ENCODE data around the gene HDAC9.

DNA sequence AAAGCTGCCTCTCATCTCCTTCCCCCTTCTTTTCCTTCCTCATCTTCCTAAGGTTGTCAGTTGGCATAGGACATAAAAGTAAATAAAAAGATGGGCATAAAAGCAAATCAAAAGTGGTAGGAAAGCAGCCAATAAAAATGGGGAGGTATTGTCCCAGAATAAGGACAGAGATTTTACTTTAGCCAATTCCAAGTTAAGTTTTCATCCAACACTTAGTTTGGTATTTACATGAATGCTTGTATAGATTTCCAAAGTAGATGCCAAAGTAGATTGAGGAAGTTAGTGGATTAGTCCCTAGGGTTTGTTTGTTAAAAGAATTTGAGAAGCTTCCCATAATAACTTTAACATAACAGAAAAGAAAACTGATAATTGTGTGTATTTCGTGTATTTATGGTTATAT, 33.7 kb downstream of the HDAC9 start:
- no peak for TF ChIP-seq CTCF (IDR thresholded peaks at IDR 0.05)
- no peak for TF ChIP-seq POLR2A (IDR thresholded peaks at IDR 0.05)
